Astrocyte (in vitro differentiated cells and primary cell): ENCODE measurements around the gene TPPP3.

Experiments
- EZH2 ChIP-seq: IDR thresholded peaks from 2 replicates; pipeline ENCODE4 v1.6.1; 2012; ENCODE audit warnings: mild to moderate bottlenecking, low read length, inconsistent platforms; ENCODE audit not compliant: insufficient read depth
- TF ChIP-seq, protein P1 (sequence below): IDR thresholded peaks from 2 replicates; pipeline ENCODE4 v1.5.1; 2011; ENCODE audit warnings: low read depth, mild to moderate bottlenecking, inconsistent platforms, low read length, moderate library complexity; ENCODE audit not compliant: insufficient read depth

- TF ChIP-seq, protein P1, sequence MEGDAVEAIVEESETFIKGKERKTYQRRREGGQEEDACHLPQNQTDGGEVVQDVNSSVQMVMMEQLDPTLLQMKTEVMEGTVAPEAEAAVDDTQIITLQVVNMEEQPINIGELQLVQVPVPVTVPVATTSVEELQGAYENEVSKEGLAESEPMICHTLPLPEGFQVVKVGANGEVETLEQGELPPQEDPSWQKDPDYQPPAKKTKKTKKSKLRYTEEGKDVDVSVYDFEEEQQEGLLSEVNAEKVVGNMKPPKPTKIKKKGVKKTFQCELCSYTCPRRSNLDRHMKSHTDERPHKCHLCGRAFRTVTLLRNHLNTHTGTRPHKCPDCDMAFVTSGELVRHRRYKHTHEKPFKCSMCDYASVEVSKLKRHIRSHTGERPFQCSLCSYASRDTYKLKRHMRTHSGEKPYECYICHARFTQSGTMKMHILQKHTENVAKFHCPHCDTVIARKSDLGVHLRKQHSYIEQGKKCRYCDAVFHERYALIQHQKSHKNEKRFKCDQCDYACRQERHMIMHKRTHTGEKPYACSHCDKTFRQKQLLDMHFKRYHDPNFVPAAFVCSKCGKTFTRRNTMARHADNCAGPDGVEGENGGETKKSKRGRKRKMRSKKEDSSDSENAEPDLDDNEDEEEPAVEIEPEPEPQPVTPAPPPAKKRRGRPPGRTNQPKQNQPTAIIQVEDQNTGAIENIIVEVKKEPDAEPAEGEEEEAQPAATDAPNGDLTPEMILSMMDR = no peak
- no peak for TF ChIP-seq EZH2
These were observed 3.1 kb upstream of the TPPP3 start for GRCh38 chr16:67396159-67397035.
